OCI-LY1 (cell line): ENCODE results near the gene PRKCD.

Experiments used
- H2AFZ ChIP-seq: fragments of 200-600 bp; sonication (generic), shearing (Covaris generic); 2 replicates; pipeline ENCODE4 v1.6.0; 2014; ENCODE audit warnings: antibody characterized with exemption, mild to moderate bottlenecking, low read length
- H3F3A ChIP-seq: fragments of 200-600 bp; sonication (generic), shearing (Covaris generic); 2 replicates; pipeline ENCODE4 v1.6.0; 2014; ENCODE audit warnings: mild to moderate bottlenecking, antibody characterized with exemption, low read length, moderate library complexity; ENCODE audit not compliant: insufficient read depth
- H3K27ac ChIP-seq: fragments of 200-600 bp; sonication (generic); 2 replicates; pipeline ENCODE4 v1.5.1; 2014; ENCODE audit warnings: low read length, mixed run types, mild to moderate bottlenecking, low read depth; ENCODE audit not compliant: poor library complexity, severe bottlenecking
- H3K27me3 ChIP-seq: fragments of 200-600 bp; sonication (generic); 2 replicates; pipeline ENCODE4 v1.6.0; 2014; ENCODE audit warnings: antibody characterized with exemption, mild to moderate bottlenecking, low read length, moderate library complexity; ENCODE audit not compliant: insufficient read depth
- H3K36me3 ChIP-seq: fragments of 200-600 bp; sonication (generic); 2 replicates; pipeline ENCODE4 v1.6.1; 2014; ENCODE audit warnings: mild to moderate bottlenecking, antibody characterized with exemption, low read length, moderate library complexity, mixed read lengths; ENCODE audit not compliant: insufficient read depth
- H3K4me1 ChIP-seq: fragments of 200-600 bp; sonication (generic); 2 replicates; pipeline ENCODE4 v1.5.1; 2014; ENCODE audit warnings: mild to moderate bottlenecking, low read length, moderate library complexity; ENCODE audit not compliant: insufficient read depth, severe bottlenecking
- H3K4me2 ChIP-seq: fragments of 200-600 bp; sonication (generic), shearing (Covaris generic); 2 replicates; pipeline ENCODE4 v1.6.1; 2014; ENCODE audit warnings: low read length
- H3K4me3 ChIP-seq: fragments of 200-600 bp; sonication (generic); 2 replicates; pipeline ENCODE4 v1.5.1; 2014; ENCODE audit warnings: low read length, low read depth, mild to moderate bottlenecking, mixed read lengths; ENCODE audit not compliant: poor library complexity, severe bottlenecking
- H3K79me2 ChIP-seq: fragments of 200-600 bp; shearing (Covaris generic); 2 replicates; pipeline ENCODE4 v1.6.1; 2016; ENCODE audit warnings: mixed run types, low read length, mixed read lengths; ENCODE audit not compliant: insufficient read depth
- H3K9ac ChIP-seq: fragments of 200-600 bp; sonication (generic), shearing (Covaris generic); 2 replicates; pipeline ENCODE4 v1.6.1; 2014; ENCODE audit warnings: mild to moderate bottlenecking, low read length, mixed read lengths
- H3K9me2 ChIP-seq: fragments of 200-600 bp; sonication (generic), shearing (Covaris generic); 2 replicates; pipeline ENCODE4 v1.6.1; 2014; ENCODE audit warnings: low read depth, mild to moderate bottlenecking, low read length, mixed read lengths
- H3K9me3 ChIP-seq: fragments of 200-600 bp; shearing (Covaris generic); 2 replicates; pipeline ENCODE4 v1.6.1; 2014; ENCODE audit warnings: low read length, mixed read lengths
- H4K20me1 ChIP-seq: fragments of 200-600 bp; sonication (generic), shearing (Covaris generic); 2 replicates; pipeline ENCODE4 v1.6.0; 2016; ENCODE audit warnings: mild to moderate bottlenecking, low read length; ENCODE audit not compliant: insufficient read depth
- EZH2 ChIP-seq: fragments of 200-600 bp; sonication (generic), shearing (Covaris generic); IDR thresholded peaks from 2 replicates; pipeline ENCODE4 v1.8.0; 2017; ENCODE audit warnings: borderline replicate concordance, mixed run types, mild to moderate bottlenecking, antibody characterized with exemption, low read length, moderate library complexity, mixed read lengths
- TF ChIP-seq, protein P1 (sequence below): fragments of 200-600 bp; sonication (generic), shearing (Covaris generic); IDR thresholded peaks from 2 replicates; pipeline ENCODE4 v1.5.1; 2017; ENCODE audit warnings: mild to moderate bottlenecking, antibody characterized with exemption, low read length, moderate library complexity, mixed read lengths

The PRKCD gene

DNA sequence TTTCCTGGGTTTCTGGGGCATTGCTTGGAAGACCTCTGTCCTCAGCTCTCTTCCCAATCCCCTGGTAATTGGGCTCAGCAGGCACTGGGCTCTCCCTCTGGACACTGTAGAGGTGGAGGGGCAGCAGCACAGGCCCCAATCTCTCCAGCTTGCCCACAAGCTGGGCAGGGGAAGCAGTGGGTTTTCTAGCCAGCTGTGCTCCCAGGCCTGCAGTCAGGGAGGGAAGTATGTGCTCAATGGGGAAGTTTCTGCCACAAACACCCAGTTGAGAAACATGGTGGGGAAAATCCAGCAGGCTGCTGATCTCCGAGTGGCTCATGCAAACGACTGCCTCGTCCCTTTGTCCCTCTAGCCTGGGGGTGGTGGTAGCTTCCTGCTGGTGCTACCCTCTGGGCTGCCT is 18.0 kb upstream of the PRKCD start:
- Histone ChIP-seq H3K79me2 (no peaks in the 10 kb centered on the region), H3K9ac (no peak overlapping the region), H3K27me3 (no peaks in the 10 kb centered on the region), H3K9me3 (no peaks in the 10 kb centered on the region), H3K27ac (no peak overlapping the region), H3K9me2 (no peaks in the 10 kb centered on the region), H4K20me1 (no peaks in the 10 kb centered on the region), H3K4me3 (no peak overlapping the region), H3K36me3 (no peaks in the 10 kb centered on the region), H2AFZ (no peak overlapping the region), H3K4me1 (peaks cover 6% of the 10 kb centered on the region), H3K4me2 (no peak overlapping the region), H3F3A (no peaks in the 10 kb centered on the region)
- TF ChIP-seq, protein P1, sequence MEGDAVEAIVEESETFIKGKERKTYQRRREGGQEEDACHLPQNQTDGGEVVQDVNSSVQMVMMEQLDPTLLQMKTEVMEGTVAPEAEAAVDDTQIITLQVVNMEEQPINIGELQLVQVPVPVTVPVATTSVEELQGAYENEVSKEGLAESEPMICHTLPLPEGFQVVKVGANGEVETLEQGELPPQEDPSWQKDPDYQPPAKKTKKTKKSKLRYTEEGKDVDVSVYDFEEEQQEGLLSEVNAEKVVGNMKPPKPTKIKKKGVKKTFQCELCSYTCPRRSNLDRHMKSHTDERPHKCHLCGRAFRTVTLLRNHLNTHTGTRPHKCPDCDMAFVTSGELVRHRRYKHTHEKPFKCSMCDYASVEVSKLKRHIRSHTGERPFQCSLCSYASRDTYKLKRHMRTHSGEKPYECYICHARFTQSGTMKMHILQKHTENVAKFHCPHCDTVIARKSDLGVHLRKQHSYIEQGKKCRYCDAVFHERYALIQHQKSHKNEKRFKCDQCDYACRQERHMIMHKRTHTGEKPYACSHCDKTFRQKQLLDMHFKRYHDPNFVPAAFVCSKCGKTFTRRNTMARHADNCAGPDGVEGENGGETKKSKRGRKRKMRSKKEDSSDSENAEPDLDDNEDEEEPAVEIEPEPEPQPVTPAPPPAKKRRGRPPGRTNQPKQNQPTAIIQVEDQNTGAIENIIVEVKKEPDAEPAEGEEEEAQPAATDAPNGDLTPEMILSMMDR = no peak
- no peak for TF ChIP-seq EZH2

DNA sequence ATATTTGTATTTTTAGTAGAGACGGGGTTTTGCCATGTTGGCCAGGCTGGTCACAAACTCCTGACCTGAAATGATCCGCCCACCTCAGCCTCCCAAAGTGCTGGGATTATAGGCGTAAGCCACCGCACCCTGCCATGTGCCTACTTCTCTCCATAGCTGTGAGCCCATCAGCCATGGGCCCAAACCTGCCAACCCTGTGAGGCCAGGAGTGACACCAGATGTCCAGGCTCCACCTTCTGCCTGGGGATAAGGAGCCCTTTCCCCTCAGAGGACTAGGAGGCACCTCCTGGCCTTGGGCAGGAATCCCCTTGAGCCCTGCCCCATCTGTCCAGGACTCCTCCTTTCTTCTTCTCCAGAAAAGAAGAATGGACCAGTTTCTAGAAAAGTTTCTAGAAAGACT is 16.6 kb upstream of the PRKCD start:
- H3K9me2 ChIP-seq = no peaks in the 10 kb centered on the region
- no peak overlapping the region for H2AFZ ChIP-seq
- H3K4me2 ChIP-seq = no peak overlapping the region
- H4K20me1 ChIP-seq = no peaks in the 10 kb centered on the region
- H3F3A ChIP-seq = no peaks in the 10 kb centered on the region
- H3K36me3 ChIP-seq = no peaks in the 10 kb centered on the region
- H3K27ac ChIP-seq = no peak overlapping the region
- H3K4me3 ChIP-seq = no peak overlapping the region
- H3K79me2 ChIP-seq = no peaks in the 10 kb centered on the region
- H3K9ac ChIP-seq = no peak overlapping the region
- no peaks in the 10 kb centered on the region for H3K27me3 ChIP-seq
- peaks cover 6% of the 10 kb centered on the region for H3K4me1 ChIP-seq
- TF ChIP-seq, protein P1 = no peak
- TF ChIP-seq EZH2 = no peak
- no peaks in the 10 kb centered on the region for H3K9me3 ChIP-seq

DNA sequence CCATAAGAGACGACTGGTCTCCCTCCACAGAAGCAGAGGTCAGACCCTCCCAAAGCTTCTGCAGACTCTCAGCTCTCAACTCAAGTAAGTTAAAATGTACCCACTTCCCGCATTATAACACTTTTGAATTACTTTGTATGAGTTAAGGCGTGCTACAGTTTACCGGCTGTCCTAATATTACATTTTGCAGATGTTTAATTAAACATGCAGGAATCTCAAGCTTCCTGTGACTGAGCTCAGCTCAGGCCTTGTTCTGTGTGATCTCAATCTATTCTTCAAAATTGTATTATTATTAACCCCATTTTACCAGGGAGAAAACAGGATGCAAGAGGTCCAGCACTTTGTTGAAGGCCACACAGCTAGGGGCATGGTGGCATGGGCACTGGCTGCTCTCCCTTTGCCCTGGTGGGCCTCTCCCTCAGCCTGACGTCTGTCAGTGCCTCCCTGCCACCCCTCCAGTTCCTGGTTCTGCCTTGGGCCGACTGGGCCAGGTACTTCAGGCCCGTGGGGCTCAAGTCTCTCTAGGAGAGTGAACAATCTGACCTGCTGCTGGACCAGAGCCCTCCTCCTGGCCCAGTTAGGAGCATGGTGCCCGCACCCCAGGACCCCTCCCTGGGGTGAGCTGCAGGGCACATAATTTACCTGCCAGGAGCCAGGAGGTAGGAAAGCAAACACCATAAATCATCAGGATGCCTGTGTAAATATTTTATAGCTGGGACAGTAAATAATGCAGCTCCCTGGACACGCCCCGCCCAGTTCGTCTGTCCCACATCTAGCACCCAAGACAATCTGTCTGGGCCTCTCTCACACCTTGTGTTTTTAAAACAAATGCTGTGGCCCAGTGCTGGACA is 15.9 kb upstream of the PRKCD start:
- H3K4me3 ChIP-seq = no peak overlapping the region
- H2AFZ ChIP-seq = no peak overlapping the region
- no peaks in the 10 kb centered on the region for H4K20me1 ChIP-seq
- TF ChIP-seq EZH2 = no peak
- TF ChIP-seq, protein P1 = no peak
- H3K4me2 ChIP-seq = no peak overlapping the region
- H3K79me2 ChIP-seq = no peaks in the 10 kb centered on the region
- H3K27me3 ChIP-seq = peaks cover 6% of the 10 kb centered on the region; the same call in 1 of the 2 replicates
- H3K27ac ChIP-seq = no peak overlapping the region
- H3K9me3 ChIP-seq = no peaks in the 10 kb centered on the region
- H3K36me3 ChIP-seq = no peaks in the 10 kb centered on the region
- no peaks in the 10 kb centered on the region for H3F3A ChIP-seq
- no peak overlapping the region for H3K9ac ChIP-seq
- H3K4me1 ChIP-seq = peaks cover 6% of the 10 kb centered on the region
- no peaks in the 10 kb centered on the region for H3K9me2 ChIP-seq
